Activated T-cell treated with anti-CD3 and anti-CD28 coated beads, Interleukin-2, amount 50 U/mL, for 1 hour (primary cell): ENCODE data around the gene AK5.
"Not testable (repeated sequence)": the region's sequence is repeated elsewhere in the genome, so short reads cannot be mapped to it uniquely, and the experiment has no call there.

Source experiments
- DNase-seq: peaks from one replicate; pipeline ENCODE4 v3.0.0-alpha.2; 2020

Gene AK5

GRCh38 chr1:77463216-77463615, 181.4 kb downstream of the AK5 start:
- no peak for DNase-seq

- no peak for DNase-seq
Observed at GRCh38 chr1:77465139-77465538, 183.3 kb downstream of the AK5 start.

GRCh38 chr1:77465922-77466321, 184.1 kb downstream of the AK5 start:
- DNase-seq, result no peak

GRCh38 chr1:77467021-77467595, 185.3 kb downstream of the AK5 start:
- DNase-seq, result no peak

GRCh38 chr1:77467741-77468140, 185.9 kb downstream of the AK5 start:
- DNase-seq, result no peak

GRCh38 chr1:77468257-77468948, 186.6 kb downstream of the AK5 start:
- no peak for DNase-seq

GRCh38 chr1:77468949-77469710, 187.3 kb downstream of the AK5 start:
- no peak for DNase-seq

- DNase-seq, result no peak
Observed at GRCh38 chr1:77471691-77472090, 189.9 kb downstream of the AK5 start.

- no peak for DNase-seq
Observed at GRCh38 chr1:77473690-77474089, 191.9 kb downstream of the AK5 start.

GRCh38 chr1:77475641-77476040, 193.8 kb downstream of the AK5 start:
- DNase-seq, result no peak

GRCh38 chr1:77476475-77476874, 194.7 kb downstream of the AK5 start:
- DNase-seq, result no peak

- DNase-seq, result no peak
Observed at GRCh38 chr1:77484334-77484733, 202.5 kb downstream of the AK5 start.

- no peak for DNase-seq
Observed at GRCh38 chr1:77484926-77485325, 203.1 kb downstream of the AK5 start.

- no peak for DNase-seq
Observed at GRCh38 chr1:77487631-77488030, 205.8 kb downstream of the AK5 start.

- DNase-seq, result no peak
Observed at GRCh38 chr1:77489910-77490309, 208.1 kb downstream of the AK5 start.

GRCh38 chr1:77494026-77494425, 212.2 kb downstream of the AK5 start:
- no peak for DNase-seq

- no peak for DNase-seq
Observed at GRCh38 chr1:77498918-77499317, 217.1 kb downstream of the AK5 start.

- DNase-seq, result no peak
Observed at GRCh38 chr1:77499466-77499865, 217.6 kb downstream of the AK5 start.

- DNase-seq, result no peak
Observed at GRCh38 chr1:77504986-77505385, 223.2 kb downstream of the AK5 start.

GRCh38 chr1:77506771-77507170, 225.0 kb downstream of the AK5 start:
- no peak for DNase-seq

- no peak for DNase-seq
Observed at GRCh38 chr1:77509051-77509492, 227.3 kb downstream of the AK5 start.

- no peak for DNase-seq
Observed at GRCh38 chr1:77509898-77510297, 228.1 kb downstream of the AK5 start.

- no peak for DNase-seq
Observed at GRCh38 chr1:77511440-77511840, 229.6 kb downstream of the AK5 start.

GRCh38 chr1:77512650-77513049, 230.8 kb downstream of the AK5 start:
- not testable (repeated sequence) for DNase-seq
